ENCODE results near the gene PLOD1. TPM values are rescaled to one million over a fixed set of nuclear protein-coding genes. Genes with fewer than 3 reads are reported as not detected.

Gene PLOD1
- total and polyA plus RNA-seq, 10 of the 15 experiments (the other 5 are each of a cell fraction or from before 2014, with no cell fraction given): 10.6 to 42.6 (median 29.3) TPM

DNA sequence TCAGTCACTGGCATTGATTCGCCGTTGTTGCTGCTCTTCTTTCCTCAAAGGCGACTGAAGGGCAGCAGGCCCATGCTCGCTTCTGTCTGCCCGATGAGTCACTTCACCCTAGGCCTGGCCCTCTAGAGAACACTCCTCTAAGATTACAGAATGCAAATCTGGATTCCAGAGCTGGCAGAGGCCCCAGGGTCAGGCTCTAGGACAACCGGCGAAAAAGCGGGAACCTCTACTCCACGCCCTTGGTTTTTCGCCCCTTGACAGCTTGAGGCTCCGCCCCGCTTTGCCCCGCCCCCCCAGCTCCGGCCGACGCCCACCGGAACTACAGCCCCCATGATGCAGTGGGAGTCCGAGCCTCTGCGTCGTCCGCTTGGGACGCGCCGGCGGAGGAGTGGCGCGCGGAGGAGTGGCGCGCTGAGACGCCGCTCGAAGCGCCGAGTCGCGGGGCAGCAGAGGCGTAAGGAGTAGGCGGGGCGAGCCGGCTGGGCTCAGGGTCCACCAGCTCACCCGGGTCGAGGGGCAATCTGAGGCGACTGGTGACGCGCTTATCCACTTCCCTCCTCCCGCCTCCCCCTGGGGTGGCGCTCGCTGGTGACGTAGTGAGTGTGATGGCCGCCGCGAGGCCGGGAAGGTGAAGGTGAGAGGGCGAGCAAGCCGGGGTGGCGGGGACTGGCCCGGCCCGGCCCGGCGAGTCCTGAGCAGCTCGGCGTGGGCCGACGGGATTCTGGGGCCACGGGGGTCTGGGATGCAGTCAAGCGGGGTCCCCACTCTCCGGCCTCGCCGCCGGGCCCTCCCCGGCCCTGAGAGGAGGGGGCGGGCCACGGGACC lies 45.5 kb downstream of the PLOD1 start, which contains the start of gene MFN2 (continued):
- TF ChIP-seq ZBED1 (IDR thresholded peaks at IDR 0.05; ENCODE audit: borderline replicate concordance): no peak
- TF ChIP-seq SIN3A (IDR thresholded peaks at IDR 0.05; ENCODE audit: low read depth, low read length): peak; percentile 94
- TF ChIP-seq ZSCAN29 (IDR thresholded peaks at IDR 0.05): no peak
- TF ChIP-seq RCOR1 (conservative IDR thresholded peaks at IDR 0.05; ENCODE audit: low read depth, low read length): no peak
- peak; percentile 99 for TF ChIP-seq NBN (IDR thresholded peaks at IDR 0.05)
- peak; percentile 62 for TF ChIP-seq RFX5 (IDR thresholded peaks at IDR 0.05; ENCODE audit: low read depth, low read length)
- TF ChIP-seq RAD21 (IDR thresholded peaks at IDR 0.05; ENCODE audit: insufficient read depth, low read depth, low read length): no peak
- TF ChIP-seq SP1 (IDR thresholded peaks at IDR 0.05; ENCODE audit: low read depth, low read length): peak; percentile 67
- peak; percentile 92 for TF ChIP-seq NR2F1 (conservative IDR thresholded peaks at IDR 0.05)
- TF ChIP-seq, protein P1, sequence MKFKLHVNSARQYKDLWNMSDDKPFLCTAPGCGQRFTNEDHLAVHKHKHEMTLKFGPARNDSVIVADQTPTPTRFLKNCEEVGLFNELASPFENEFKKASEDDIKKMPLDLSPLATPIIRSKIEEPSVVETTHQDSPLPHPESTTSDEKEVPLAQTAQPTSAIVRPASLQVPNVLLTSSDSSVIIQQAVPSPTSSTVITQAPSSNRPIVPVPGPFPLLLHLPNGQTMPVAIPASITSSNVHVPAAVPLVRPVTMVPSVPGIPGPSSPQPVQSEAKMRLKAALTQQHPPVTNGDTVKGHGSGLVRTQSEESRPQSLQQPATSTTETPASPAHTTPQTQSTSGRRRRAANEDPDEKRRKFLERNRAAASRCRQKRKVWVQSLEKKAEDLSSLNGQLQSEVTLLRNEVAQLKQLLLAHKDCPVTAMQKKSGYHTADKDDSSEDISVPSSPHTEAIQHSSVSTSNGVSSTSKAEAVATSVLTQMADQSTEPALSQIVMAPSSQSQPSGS (IDR thresholded peaks at IDR 0.05; ENCODE audit: low read length): no peak
- no peak for TF ChIP-seq TCF7 (IDR thresholded peaks at IDR 0.05; ENCODE audit: borderline replicate concordance)
- no peak for TF ChIP-seq PAX8 (IDR thresholded peaks at IDR 0.05)
- TF ChIP-seq SMAD1 (IDR thresholded peaks at IDR 0.05; ENCODE audit: low read depth, partially characterized antibody): no peak
- no peak for TF ChIP-seq CEBPB (IDR thresholded peaks at IDR 0.05; ENCODE audit: borderline replicate concordance in 1 of 2, low read depth in 2 of 2, low read length in 2 of 2)
- TF ChIP-seq, protein P2, sequence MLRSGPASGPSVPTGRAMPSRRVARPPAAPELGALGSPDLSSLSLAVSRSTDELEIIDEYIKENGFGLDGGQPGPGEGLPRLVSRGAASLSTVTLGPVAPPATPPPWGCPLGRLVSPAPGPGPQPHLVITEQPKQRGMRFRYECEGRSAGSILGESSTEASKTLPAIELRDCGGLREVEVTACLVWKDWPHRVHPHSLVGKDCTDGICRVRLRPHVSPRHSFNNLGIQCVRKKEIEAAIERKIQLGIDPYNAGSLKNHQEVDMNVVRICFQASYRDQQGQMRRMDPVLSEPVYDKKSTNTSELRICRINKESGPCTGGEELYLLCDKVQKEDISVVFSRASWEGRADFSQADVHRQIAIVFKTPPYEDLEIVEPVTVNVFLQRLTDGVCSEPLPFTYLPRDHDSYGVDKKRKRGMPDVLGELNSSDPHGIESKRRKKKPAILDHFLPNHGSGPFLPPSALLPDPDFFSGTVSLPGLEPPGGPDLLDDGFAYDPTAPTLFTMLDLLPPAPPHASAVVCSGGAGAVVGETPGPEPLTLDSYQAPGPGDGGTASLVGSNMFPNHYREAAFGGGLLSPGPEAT (IDR thresholded peaks at IDR 0.05; ENCODE audit: low read depth): peak; percentile 97
- TF ChIP-seq FOXM1 (IDR thresholded peaks at IDR 0.05; ENCODE audit: low read depth, low read length): no peak
- TF ChIP-seq MTA2 (IDR thresholded peaks at IDR 0.05; ENCODE audit: low read depth): no peak
- no peak; the same call in 1 of the 2 replicates for TF ChIP-seq GATAD2B (conservative IDR thresholded peaks at IDR 0.05; ENCODE audit: low read depth)
- peak; percentile 73 for TF ChIP-seq ATF7 (IDR thresholded peaks at IDR 0.05; ENCODE audit: low read depth)
- TF ChIP-seq ZNF384 (IDR thresholded peaks at IDR 0.05; ENCODE audit: borderline replicate concordance, low read depth, low read length): no peak
- peak; percentile 31 for TF ChIP-seq MYC (IDR thresholded peaks at IDR 0.05; ENCODE audit: insufficient read depth, insufficient read length, insufficient replicate concordance, low read length, severe bottlenecking)
- TF ChIP-seq BCL11A (IDR thresholded peaks at IDR 0.05; ENCODE audit: low read depth, low read length): no peak
- no peak for TF ChIP-seq ZNF274 (IDR thresholded peaks at IDR 0.05; ENCODE audit: insufficient read depth, insufficient read length)
- peak; percentile 56 to 89; a peak in 2 of 3 replicates for TF ChIP-seq EGR1 (IDR thresholded peaks at IDR 0.05; ENCODE audit: borderline replicate concordance in 1 of 2, low read depth in 2 of 2, low read length in 2 of 2)
- TF ChIP-seq, protein P3, sequence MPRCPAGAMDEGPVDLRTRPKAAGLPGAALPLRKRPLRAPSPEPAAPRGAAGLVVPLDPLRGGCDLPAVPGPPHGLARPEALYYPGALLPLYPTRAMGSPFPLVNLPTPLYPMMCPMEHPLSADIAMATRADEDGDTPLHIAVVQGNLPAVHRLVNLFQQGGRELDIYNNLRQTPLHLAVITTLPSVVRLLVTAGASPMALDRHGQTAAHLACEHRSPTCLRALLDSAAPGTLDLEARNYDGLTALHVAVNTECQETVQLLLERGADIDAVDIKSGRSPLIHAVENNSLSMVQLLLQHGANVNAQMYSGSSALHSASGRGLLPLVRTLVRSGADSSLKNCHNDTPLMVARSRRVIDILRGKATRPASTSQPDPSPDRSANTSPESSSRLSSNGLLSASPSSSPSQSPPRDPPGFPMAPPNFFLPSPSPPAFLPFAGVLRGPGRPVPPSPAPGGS (IDR thresholded peaks at IDR 0.05; ENCODE audit: borderline replicate concordance, insufficient read depth, low read depth, low read length, poor library complexity, severe bottlenecking): no peak
- TF ChIP-seq ZNF217 (IDR thresholded peaks at IDR 0.05): no peak

All from GM12878 (cell line).